ENCODE data around the gene OR6V1. TPM values are rescaled to one million over a fixed set of nuclear protein-coding genes. Genes with fewer than 3 reads are reported as not detected.
"Not testable (repeated sequence)": the region's sequence is repeated elsewhere in the genome, so short reads cannot be mapped to it uniquely, and the experiment has no call there.

OR6V1 gene
- total and polyA plus RNA-seq, 7 donors = not detected

DNA sequence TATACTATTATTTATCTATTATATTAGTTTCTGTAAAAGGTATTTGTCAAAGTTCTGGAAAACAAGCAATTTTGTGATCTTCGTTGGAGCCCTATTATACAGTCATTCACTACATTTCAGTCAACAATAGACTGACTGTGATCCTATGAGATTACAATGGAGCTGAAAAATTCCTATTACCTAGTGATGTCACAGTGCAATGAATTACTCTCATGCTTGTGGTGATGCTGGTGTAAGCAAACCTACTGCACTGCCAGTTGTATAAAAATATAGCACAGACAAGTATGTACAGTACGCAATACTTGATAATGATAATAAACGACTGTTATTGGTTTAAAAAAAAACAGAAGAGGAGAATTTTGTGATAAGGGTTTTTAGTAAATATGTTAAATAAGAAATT is 21.4 kb downstream of the OR6V1 start:
- H3K9me3 ChIP-seq = no peaks in the 10 kb centered on the region
- no peaks in the 10 kb centered on the region for H3K36me3 ChIP-seq (ENCODE audit: insufficient read depth in 1 of 2, low read depth in 1 of 2)
- H3K4me1 ChIP-seq = no peaks in the 10 kb centered on the region
- intact Hi-C loops (cut with DNase I) = no loop called here
- H3K27ac ChIP-seq = no peak overlapping the region
- DNase-seq (no peak), ATAC-seq (no peak)
- TF ChIP-seq, protein P1, sequence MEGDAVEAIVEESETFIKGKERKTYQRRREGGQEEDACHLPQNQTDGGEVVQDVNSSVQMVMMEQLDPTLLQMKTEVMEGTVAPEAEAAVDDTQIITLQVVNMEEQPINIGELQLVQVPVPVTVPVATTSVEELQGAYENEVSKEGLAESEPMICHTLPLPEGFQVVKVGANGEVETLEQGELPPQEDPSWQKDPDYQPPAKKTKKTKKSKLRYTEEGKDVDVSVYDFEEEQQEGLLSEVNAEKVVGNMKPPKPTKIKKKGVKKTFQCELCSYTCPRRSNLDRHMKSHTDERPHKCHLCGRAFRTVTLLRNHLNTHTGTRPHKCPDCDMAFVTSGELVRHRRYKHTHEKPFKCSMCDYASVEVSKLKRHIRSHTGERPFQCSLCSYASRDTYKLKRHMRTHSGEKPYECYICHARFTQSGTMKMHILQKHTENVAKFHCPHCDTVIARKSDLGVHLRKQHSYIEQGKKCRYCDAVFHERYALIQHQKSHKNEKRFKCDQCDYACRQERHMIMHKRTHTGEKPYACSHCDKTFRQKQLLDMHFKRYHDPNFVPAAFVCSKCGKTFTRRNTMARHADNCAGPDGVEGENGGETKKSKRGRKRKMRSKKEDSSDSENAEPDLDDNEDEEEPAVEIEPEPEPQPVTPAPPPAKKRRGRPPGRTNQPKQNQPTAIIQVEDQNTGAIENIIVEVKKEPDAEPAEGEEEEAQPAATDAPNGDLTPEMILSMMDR (IDR thresholded peaks at IDR 0.05) = no peak
- 82 to 86% (median 86%) methylated on average over 3 of the region's 3 CpGs for WGBS, 3 donors
- H3K27me3 ChIP-seq (ENCODE audit: insufficient read depth in 3 of 3, low read length in 2 of 3) = no peaks in the 10 kb centered on the region
- H3K4me3 ChIP-seq = no peak overlapping the region

DNA sequence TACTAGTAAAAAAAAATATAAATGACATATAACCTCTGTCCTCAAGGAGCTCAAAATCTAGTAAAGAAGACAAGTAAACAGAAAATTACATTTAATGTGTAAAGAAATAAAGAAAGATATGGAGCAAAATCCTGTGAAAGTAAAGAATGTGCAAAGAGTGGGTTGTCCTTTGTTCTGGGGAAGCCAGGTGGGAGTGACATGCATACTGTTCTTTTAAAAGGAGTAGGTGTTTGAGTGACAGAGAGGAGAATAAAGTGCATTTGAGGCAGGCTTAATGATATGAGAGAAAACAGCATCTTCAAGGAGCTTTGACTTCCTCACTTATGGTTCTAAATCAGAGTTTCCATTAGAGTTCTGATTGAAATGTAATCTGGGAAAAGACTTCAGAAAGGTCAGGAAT is 22.0 kb downstream of the OR6V1 start:
- no peaks in the 10 kb centered on the region for H3K9me3 ChIP-seq
- H3K27me3 ChIP-seq (ENCODE audit: insufficient read depth in 3 of 3, low read length in 2 of 3) = no peaks in the 10 kb centered on the region
- DNase-seq (no peak), ATAC-seq (no peak)
- H3K27ac ChIP-seq = no peak overlapping the region
- no peak overlapping the region for H3K4me3 ChIP-seq
- H3K36me3 ChIP-seq (ENCODE audit: insufficient read depth in 1 of 2, low read depth in 1 of 2) = no peaks in the 10 kb centered on the region
- no peaks in the 10 kb centered on the region for H3K4me1 ChIP-seq
- intact Hi-C loops (cut with DNase I) = no loop called here
- TF ChIP-seq, protein P1 (IDR thresholded peaks at IDR 0.05) = no peak

DNA sequence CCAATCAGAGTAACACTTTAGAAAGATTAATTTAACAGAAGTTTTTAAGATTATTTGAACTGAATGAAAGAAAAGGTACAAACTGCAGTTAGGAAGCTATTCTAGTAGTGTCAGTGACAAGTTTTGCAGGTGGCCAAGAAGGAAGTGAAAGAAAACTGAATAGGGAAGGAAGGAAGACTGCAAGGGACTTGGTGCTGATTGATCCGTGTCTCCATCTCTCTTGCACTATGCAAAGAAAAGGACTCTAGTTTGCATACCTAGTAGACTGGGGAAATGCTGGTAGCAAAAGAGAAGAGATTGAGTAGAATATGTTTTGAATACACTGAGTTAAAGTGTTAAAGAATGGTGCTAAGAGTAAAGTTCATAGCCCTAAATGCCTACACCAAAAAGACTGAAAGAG is 33.0 kb downstream of the OR6V1 start:
- intact Hi-C loops (cut with DNase I) = no loop called here
- ATAC-seq (no peak), DNase-seq (no peak)
- H3K4me1 ChIP-seq = no peaks in the 10 kb centered on the region
- H3K4me3 ChIP-seq = no peak overlapping the region
- TF ChIP-seq, protein P1 (IDR thresholded peaks at IDR 0.05) = no peak
- no peaks in the 10 kb centered on the region for H3K27me3 ChIP-seq (ENCODE audit: insufficient read depth in 3 of 3, low read length in 2 of 3)
- H3K27ac ChIP-seq = no peak overlapping the region
- no peaks in the 10 kb centered on the region for H3K36me3 ChIP-seq (ENCODE audit: insufficient read depth in 1 of 2, low read depth in 1 of 2)
- no peaks in the 10 kb centered on the region for H3K9me3 ChIP-seq
- 74 to 86% (median 84%) methylated on average over 1 of the region's 1 CpG for WGBS, 3 donors

DNA sequence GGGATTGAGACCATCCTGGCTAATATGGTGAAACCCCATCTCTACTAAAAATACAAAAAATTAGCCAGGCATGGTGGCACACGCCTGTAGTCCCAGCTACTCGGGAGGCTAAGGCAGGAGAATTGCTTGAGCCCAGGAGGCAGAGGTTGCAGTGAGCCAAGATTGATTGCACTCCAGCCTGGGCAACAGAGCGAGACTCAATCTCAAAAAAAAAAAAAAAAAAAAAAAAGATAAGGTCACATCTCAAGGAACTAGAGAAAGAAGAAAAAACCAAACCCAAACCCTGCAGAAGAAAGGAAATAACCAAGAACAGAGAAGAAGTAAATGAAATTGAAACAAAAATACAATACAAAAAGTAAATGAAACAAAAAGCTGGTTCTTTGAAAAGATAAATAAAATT is 33.5 kb downstream of the OR6V1 start:
- H3K4me3 ChIP-seq; ATAC-seq; DNase-seq; H3K27ac ChIP-seq; H3K4me1 ChIP-seq; H3K27me3 ChIP-seq (ENCODE audit: insufficient read depth in 3 of 3, low read length in 2 of 3); H3K9me3 ChIP-seq; intact Hi-C loops (cut with DNase I); H3K36me3 ChIP-seq (ENCODE audit: insufficient read depth in 1 of 2, low read depth in 1 of 2): not testable (repeated sequence)
- 84 to 98% (median 87%) methylated on average over 3 of the region's 3 CpGs for WGBS, 3 donors

DNA sequence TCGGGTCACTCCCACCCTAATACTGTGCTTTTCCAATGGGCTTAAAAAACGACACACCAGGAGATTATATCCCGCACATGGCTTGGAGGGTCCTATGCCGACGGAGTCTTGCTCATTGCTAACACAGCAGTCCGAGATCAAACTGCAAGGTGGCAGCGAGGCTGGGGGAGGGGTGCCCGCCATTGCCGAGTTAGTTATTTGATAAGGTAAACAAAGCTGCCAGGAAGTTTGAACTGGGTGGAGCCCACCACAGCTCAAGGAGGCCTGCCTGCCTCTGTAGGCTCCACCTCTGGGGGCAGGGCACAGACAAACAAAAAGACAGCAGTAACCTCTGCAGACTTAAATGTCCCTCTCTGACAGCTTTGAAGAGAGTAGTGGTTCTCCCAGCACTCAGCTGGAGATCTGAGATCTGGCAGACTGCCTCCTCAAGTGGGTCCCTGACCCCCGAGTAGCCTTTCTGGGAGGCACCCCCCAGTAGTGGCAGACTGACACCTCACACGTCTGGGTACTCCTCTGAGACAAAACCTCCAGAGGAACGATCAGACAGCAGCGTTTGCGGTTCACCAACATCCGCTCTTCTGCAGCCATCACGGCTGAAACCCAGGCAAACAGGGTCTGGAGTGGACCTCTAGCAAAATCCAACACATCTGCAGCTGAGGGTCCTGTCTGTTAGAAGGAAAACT is 36.5 kb downstream of the OR6V1 start:
- ATAC-seq; H3K4me1 ChIP-seq; H3K4me3 ChIP-seq; DNase-seq; intact Hi-C loops (cut with DNase I); H3K27ac ChIP-seq; H3K36me3 ChIP-seq (ENCODE audit: insufficient read depth in 1 of 2, low read depth in 1 of 2); H3K9me3 ChIP-seq; H3K27me3 ChIP-seq (ENCODE audit: insufficient read depth in 3 of 3, low read length in 2 of 3): not testable (repeated sequence)
- WGBS, 3 donors = 85 to 92% (median 92%) methylated on average over 16 of the region's 16 CpGs

DNA sequence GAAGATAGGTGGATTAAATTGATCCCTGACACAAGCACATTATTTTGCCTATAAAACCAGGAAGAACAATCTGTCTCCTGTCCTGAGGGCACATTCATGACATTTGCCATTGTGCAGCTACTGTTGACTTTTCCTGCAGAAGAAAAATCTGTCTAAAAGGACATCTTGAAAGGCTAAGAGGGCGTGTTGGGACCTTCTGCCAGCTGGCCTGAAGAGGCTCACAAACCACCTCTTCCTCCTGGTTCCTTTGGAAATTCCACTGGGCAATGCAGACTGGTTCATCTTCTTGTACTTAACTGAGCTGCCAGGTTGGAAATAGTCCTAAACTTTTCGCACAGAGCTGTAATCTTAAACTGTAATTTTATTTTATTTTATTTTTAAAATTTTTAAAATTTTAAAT is 44.0 kb downstream of the OR6V1 start:
- WGBS, 3 donors = 74 to 86% (median 76%) methylated on average over 2 of the region's 2 CpGs
- intact Hi-C loops (cut with DNase I) = no loop called here
- TF ChIP-seq, protein P1 (IDR thresholded peaks at IDR 0.05) = no peak

DNA sequence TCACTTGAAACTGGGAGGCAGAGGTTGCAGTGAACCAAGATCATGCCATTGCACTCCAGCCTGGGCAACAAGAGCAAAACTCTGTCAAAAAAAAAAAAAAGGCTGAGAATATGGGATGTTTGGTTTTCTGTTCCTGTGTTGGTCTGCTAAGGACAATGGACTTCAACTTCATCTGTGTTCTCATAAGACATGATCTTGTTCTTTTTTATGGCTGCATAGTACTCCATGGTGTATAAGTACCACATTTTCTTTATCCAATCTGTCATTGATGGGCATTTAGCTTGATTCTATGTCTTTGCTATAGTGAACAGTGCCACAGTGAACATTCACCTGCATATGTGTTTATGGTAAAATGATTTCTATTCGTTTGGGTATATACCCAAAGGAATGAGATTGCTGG is 47.4 kb downstream of the OR6V1 start:
- intact Hi-C loops (cut with DNase I); DNase-seq; H3K27me3 ChIP-seq (ENCODE audit: insufficient read depth in 3 of 3, low read length in 2 of 3); H3K4me3 ChIP-seq; H3K4me1 ChIP-seq; H3K27ac ChIP-seq; ATAC-seq; H3K36me3 ChIP-seq (ENCODE audit: insufficient read depth in 1 of 2, low read depth in 1 of 2): not testable (repeated sequence)
- 85 to 95% (median 88%) methylated on average over 1 of the region's 1 CpG for WGBS, 3 donors
- peaks cover 15% of the 10 kb centered on the region for H3K9me3 ChIP-seq

More for the DNA sequence above, 44.0 kb downstream of the OR6V1 start:
- Histone ChIP-seq H3K36me3 (ENCODE audit: insufficient read depth in 1 of 2, low read depth in 1 of 2) (no peaks in the 10 kb centered on the region), H3K4me3 (no peak overlapping the region), H3K27me3 (ENCODE audit: insufficient read depth in 3 of 3, low read length in 2 of 3) (no peaks in the 10 kb centered on the region), H3K9me3 (peaks cover 15% of the 10 kb centered on the region), H3K4me1 (no peaks in the 10 kb centered on the region), H3K27ac (no peak overlapping the region)
- ATAC-seq (no peak), DNase-seq (no peak)
